ENCODE results near the gene FANK1. TPM values are rescaled to one million over a fixed set of nuclear protein-coding genes. Genes with fewer than 3 reads are reported as not detected.

FANK1 gene
- polyA plus RNA-seq, 1 of the 3 experiments (the other 2 are of a cell fraction) = 12.3 TPM

DNA sequence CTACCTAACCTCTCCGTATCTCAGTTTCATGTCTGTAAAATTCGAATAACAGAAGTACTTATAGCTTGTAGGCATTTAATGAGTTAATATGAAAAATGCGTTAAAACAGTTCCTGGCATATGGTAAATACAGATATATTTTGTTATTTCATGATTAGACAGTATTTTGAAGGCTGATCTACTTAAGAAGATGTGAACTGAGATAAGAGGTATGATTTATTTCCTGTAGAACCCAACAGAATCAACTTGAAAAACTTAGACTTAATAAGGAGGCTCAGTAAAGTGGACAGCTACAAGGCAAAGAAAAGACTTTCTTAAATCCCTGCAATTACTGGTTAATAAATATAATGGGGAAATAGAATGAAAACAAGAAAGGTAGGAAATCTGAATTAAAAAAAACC, 103.3 kb downstream of the FANK1 start:
- Histone ChIP-seq H3K4me2 (no peak overlapping the region), H3K36me3 (replicated peaks in 1 of 2; ENCODE audit: control insufficient read depth in 1 of 2, insufficient read depth in 2 of 2, low read length in 1 of 2) (no peaks in the 10 kb centered on the region), H3F3A (replicated peaks; ENCODE audit: insufficient read depth) (no peaks in the 10 kb centered on the region), H3K4me3 (ENCODE audit: low read depth in 2 of 2, low read length in 1 of 2) (no peak overlapping the region), H3K9me2 (no peaks in the 10 kb centered on the region), H3K79me2 (ENCODE audit: insufficient read depth) (no peaks in the 10 kb centered on the region), H3K27ac (ENCODE audit: low read depth in 2 of 2, low read length in 1 of 2) (peak overlapping the region in 1 of 2 experiments; percentile 0; a peak in 1 of 4 replicates), H2AFZ (ENCODE audit: low read depth) (no peak overlapping the region), H3K27me3 (ENCODE audit: insufficient read depth) (no peaks in the 10 kb centered on the region), H3K4me1 (ENCODE audit: control insufficient read depth in 1 of 2, insufficient read depth in 2 of 2, low read depth in 1 of 2, low read length in 1 of 2) (peaks cover 0 to 4% of the 10 kb centered on the region in 2 experiments; a peak in 1 of 4 replicates), H4K20me1 (ENCODE audit: insufficient read depth) (no peaks in the 10 kb centered on the region), H3K9me3 (no peaks in the 10 kb centered on the region), H3K9ac (no peak overlapping the region)
- WGBS (ENCODE audit: low lambda C conversion rate) = 57% methylated on average over 3 of the region's 3 CpGs
- no peak for TF ChIP-seq RAD21 (IDR thresholded peaks at IDR 0.05; ENCODE audit: low read length)
- no peak for TF ChIP-seq NRF1 (IDR thresholded peaks at IDR 0.05; ENCODE audit: low read depth, low read length)
- TF ChIP-seq FOSL2 (IDR thresholded peaks at IDR 0.05; ENCODE audit: borderline replicate concordance, low read depth) = no peak
- TF ChIP-seq ELF1 (IDR thresholded peaks at IDR 0.05) = no peak
- peak; percentile 44 for TF ChIP-seq JUND (IDR thresholded peaks at IDR 0.05)
- TF ChIP-seq, protein P1, sequence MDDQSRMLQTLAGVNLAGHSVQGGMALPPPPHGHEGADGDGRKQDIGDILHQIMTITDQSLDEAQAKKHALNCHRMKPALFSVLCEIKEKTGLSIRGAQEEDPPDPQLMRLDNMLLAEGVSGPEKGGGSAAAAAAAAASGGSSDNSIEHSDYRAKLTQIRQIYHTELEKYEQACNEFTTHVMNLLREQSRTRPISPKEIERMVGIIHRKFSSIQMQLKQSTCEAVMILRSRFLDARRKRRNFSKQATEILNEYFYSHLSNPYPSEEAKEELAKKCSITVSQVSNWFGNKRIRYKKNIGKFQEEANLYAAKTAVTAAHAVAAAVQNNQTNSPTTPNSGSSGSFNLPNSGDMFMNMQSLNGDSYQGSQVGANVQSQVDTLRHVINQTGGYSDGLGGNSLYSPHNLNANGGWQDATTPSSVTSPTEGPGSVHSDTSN (IDR thresholded peaks at IDR 0.05) = peak; percentile 53
- no peak for TF ChIP-seq EZH2phosphoT487 (IDR thresholded peaks at IDR 0.05; ENCODE audit: borderline replicate concordance, low read depth)
- TF ChIP-seq, protein P2, sequence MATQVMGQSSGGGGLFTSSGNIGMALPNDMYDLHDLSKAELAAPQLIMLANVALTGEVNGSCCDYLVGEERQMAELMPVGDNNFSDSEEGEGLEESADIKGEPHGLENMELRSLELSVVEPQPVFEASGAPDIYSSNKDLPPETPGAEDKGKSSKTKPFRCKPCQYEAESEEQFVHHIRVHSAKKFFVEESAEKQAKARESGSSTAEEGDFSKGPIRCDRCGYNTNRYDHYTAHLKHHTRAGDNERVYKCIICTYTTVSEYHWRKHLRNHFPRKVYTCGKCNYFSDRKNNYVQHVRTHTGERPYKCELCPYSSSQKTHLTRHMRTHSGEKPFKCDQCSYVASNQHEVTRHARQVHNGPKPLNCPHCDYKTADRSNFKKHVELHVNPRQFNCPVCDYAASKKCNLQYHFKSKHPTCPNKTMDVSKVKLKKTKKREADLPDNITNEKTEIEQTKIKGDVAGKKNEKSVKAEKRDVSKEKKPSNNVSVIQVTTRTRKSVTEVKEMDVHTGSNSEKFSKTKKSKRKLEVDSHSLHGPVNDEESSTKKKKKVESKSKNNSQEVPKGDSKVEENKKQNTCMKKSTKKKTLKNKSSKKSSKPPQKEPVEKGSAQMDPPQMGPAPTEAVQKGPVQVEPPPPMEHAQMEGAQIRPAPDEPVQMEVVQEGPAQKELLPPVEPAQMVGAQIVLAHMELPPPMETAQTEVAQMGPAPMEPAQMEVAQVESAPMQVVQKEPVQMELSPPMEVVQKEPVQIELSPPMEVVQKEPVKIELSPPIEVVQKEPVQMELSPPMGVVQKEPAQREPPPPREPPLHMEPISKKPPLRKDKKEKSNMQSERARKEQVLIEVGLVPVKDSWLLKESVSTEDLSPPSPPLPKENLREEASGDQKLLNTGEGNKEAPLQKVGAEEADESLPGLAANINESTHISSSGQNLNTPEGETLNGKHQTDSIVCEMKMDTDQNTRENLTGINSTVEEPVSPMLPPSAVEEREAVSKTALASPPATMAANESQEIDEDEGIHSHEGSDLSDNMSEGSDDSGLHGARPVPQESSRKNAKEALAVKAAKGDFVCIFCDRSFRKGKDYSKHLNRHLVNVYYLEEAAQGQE (IDR thresholded peaks at IDR 0.05; ENCODE audit: low read depth, low read length) = no peak
- TF ChIP-seq TCF12 (IDR thresholded peaks at IDR 0.05) = peak; percentile 52; the same call in 1 of the 2 replicates
- TF ChIP-seq, protein P3, sequence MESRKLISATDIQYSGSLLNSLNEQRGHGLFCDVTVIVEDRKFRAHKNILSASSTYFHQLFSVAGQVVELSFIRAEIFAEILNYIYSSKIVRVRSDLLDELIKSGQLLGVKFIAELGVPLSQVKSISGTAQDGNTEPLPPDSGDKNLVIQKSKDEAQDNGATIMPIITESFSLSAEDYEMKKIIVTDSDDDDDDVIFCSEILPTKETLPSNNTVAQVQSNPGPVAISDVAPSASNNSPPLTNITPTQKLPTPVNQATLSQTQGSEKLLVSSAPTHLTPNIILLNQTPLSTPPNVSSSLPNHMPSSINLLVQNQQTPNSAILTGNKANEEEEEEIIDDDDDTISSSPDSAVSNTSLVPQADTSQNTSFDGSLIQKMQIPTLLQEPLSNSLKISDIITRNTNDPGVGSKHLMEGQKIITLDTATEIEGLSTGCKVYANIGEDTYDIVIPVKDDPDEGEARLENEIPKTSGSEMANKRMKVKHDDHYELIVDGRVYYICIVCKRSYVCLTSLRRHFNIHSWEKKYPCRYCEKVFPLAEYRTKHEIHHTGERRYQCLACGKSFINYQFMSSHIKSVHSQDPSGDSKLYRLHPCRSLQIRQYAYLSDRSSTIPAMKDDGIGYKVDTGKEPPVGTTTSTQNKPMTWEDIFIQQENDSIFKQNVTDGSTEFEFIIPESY (IDR thresholded peaks at IDR 0.05; ENCODE audit: borderline replicate concordance, low read depth) = no peak
- ChIA-PET CTCF (interaction anchor here (0.6 kb wide), 1 partner anchor 225 kb away, joined by 3 read pairs; no protein-coding TSS in a partner anchor), POLR2A (no interaction called here)
- DNase-seq = no peak

DNA sequence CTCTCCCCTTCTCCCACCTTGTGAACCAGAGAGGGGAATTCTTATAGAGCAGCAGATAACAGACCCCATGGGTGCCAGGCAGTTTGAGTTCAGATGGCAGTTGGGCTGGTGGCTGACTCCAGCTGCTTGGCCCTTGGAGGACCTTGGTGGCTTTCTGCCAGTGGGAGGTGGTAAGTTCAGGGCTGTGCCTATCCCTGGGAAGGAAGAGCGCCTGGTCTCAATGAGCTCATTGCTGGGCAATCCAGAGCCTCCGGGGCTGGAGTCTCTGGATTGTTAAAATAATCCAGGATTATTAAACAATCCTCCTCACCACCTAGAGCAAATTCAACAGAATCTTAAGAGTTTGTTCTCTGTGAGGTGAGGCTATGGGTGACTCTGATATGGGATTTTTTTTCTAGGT, 105.2 kb downstream of the FANK1 start:
- Histone ChIP-seq H3K4me3 (ENCODE audit: low read depth in 2 of 2, low read length in 1 of 2) (no peak overlapping the region), H3K36me3 (replicated peaks in 1 of 2; ENCODE audit: control insufficient read depth in 1 of 2, insufficient read depth in 2 of 2, low read length in 1 of 2) (no peaks in the 10 kb centered on the region), H2AFZ (ENCODE audit: low read depth) (peak overlapping the region; percentile 47; the same call in 1 of the 2 replicates), H3K79me2 (ENCODE audit: insufficient read depth) (no peaks in the 10 kb centered on the region), H3K4me1 (ENCODE audit: control insufficient read depth in 1 of 2, insufficient read depth in 2 of 2, low read depth in 1 of 2, low read length in 1 of 2) (peaks cover 0 to 4% of the 10 kb centered on the region in 2 experiments; a peak in 1 of 4 replicates), H3F3A (replicated peaks; ENCODE audit: insufficient read depth) (no peaks in the 10 kb centered on the region), H3K9ac (no peak overlapping the region), H3K4me2 (no peak overlapping the region), H3K9me3 (no peaks in the 10 kb centered on the region), H3K27ac (ENCODE audit: low read depth in 2 of 2, low read length in 1 of 2) (no peak overlapping the region), H3K9me2 (no peaks in the 10 kb centered on the region), H4K20me1 (ENCODE audit: insufficient read depth) (no peaks in the 10 kb centered on the region), H3K27me3 (ENCODE audit: insufficient read depth) (no peaks in the 10 kb centered on the region)
- no peak for DNase-seq
- POLR2A ChIA-PET = no interaction called here
- WGBS (ENCODE audit: low lambda C conversion rate) = 55% methylated on average over 2 of the region's 2 CpGs
- CTCF ChIA-PET = no interaction called here
- no peak for TF ChIP-seq TEAD4 (IDR thresholded peaks at IDR 0.05; ENCODE audit: borderline replicate concordance, insufficient read depth)
- TF ChIP-seq, protein P1 (IDR thresholded peaks at IDR 0.05) = no peak
- TF ChIP-seq, protein P2 (IDR thresholded peaks at IDR 0.05; ENCODE audit: low read depth, low read length) = no peak
- no peak for TF ChIP-seq GATA2 (CRISPR knock-in tag; IDR thresholded peaks at IDR 0.05)
- no peak for TF ChIP-seq SMC3 (IDR thresholded peaks at IDR 0.05; ENCODE audit: low read depth, low read length)
- no peak for TF ChIP-seq ELF1 (IDR thresholded peaks at IDR 0.05)
- TF ChIP-seq NFIC (IDR thresholded peaks at IDR 0.05; ENCODE audit: borderline replicate concordance) = peak; percentile 45
- TF ChIP-seq RAD21 (IDR thresholded peaks at IDR 0.05; ENCODE audit: low read length) = no peak
- no peak for TF ChIP-seq TAF1 (IDR thresholded peaks at IDR 0.05; ENCODE audit: borderline replicate concordance, low read depth, low read length)
- TF ChIP-seq FOSL2 (IDR thresholded peaks at IDR 0.05; ENCODE audit: borderline replicate concordance, low read depth) = no peak

All from SK-N-SH (cell line).